Stimulated activated CD4-positive, alpha-beta T cell treated with anti-CD3 and anti-CD28 coated beads, Interleukin-4, amount 100 ng/mL, for 1 hour (primary cell): ENCODE data around the gene HOGA1.
"Not testable (repeated sequence)": the region's sequence is repeated elsewhere in the genome, so short reads cannot be mapped to it uniquely, and the experiment has no call there.

ENCODE experiments used
- DNase-seq: peaks from one replicate; pipeline ENCODE4 v3.0.0-alpha.2; 2020

HOGA1 gene

GRCh38 chr10:97612386-97612785 lies 28.2 kb downstream of the HOGA1 start:
- DNase-seq: no peak

- DNase-seq: no peak
These were observed 34.1 kb downstream of the HOGA1 start for GRCh38 chr10:97618285-97618684.

- DNase-seq: no peak
These were observed 34.5 kb downstream of the HOGA1 start for GRCh38 chr10:97618733-97619132.

GRCh38 chr10:97623277-97623676 lies 39.1 kb downstream of the HOGA1 start:
- no peak for DNase-seq

GRCh38 chr10:97627731-97628130 lies 43.5 kb downstream of the HOGA1 start:
- DNase-seq: no peak

- DNase-seq: no peak
These were observed 44.0 kb downstream of the HOGA1 start for GRCh38 chr10:97628228-97628627.

- no peak for DNase-seq
These were observed 45.1 kb downstream of the HOGA1 start for GRCh38 chr10:97629289-97629688.

GRCh38 chr10:97631098-97631497 lies 46.9 kb downstream of the HOGA1 start:
- no peak for DNase-seq

- DNase-seq: peak; percentile 89
These were observed 49.0 kb downstream of the HOGA1 start, which contains the start of gene MORN4 for GRCh38 chr10:97632949-97633884. MORN4 (minus strand) TSS chr10:97633500; CDS start chr10:97619653, 13,847 bp downstream.

GRCh38 chr10:97633921-97634320 lies 49.7 kb downstream of the HOGA1 start:
- no peak for DNase-seq

- no peak for DNase-seq
These were observed 51.4 kb downstream of the HOGA1 start for GRCh38 chr10:97635577-97635976.

- DNase-seq: not testable (repeated sequence)
These were observed 54.9 kb downstream of the HOGA1 start for GRCh38 chr10:97639090-97639489.

GRCh38 chr10:97640174-97640867 lies 56.1 kb downstream of the HOGA1 start, which contains the start of gene PI4K2A:
PI4K2A (plus strand) TSS chr10:97640671; CDS start chr10:97640743, 72 bp downstream.
- DNase-seq: peak; percentile 98

GRCh38 chr10:97640868-97641811 lies 57.0 kb downstream of the HOGA1 start:
- DNase-seq: peak; percentile 19

GRCh38 chr10:97642471-97643159 lies 58.4 kb downstream of the HOGA1 start:
- not testable (repeated sequence) for DNase-seq

- DNase-seq: no peak
These were observed 59.3 kb downstream of the HOGA1 start for GRCh38 chr10:97643441-97643985.

- no peak for DNase-seq
These were observed 60.7 kb downstream of the HOGA1 start for GRCh38 chr10:97644936-97645335.

GRCh38 chr10:97647556-97647955 lies 63.4 kb downstream of the HOGA1 start:
- no peak for DNase-seq

GRCh38 chr10:97648562-97649404 lies 64.6 kb downstream of the HOGA1 start:
- DNase-seq: peak; percentile 7

- DNase-seq: not testable (repeated sequence)
These were observed 65.2 kb downstream of the HOGA1 start for GRCh38 chr10:97649405-97649750.

GRCh38 chr10:97650726-97651125 lies 66.5 kb downstream of the HOGA1 start:
- DNase-seq: no peak
